Kidney (tissue), 14 donors: Measurements from ENCODE around the gene COQ4. TPM values are rescaled to one million over a fixed set of nuclear protein-coding genes. Genes with fewer than 3 reads are reported as not detected.

Source experiments
- DNase-seq, 5 donors: peaks; one replicate each; pipeline ENCODE4 v3.0.0-alpha.2; 2013 to 2020
- FAIRE-seq: peaks from 2 replicates; lab custom pipeline; 2012; peaks lifted over from hg19 to GRCh38; lab: Jason Lieb, UNC
- H3K27ac ChIP-seq, 2 donors: one replicate each; pipeline ENCODE4 v1.7.0; 2013; ENCODE audit warnings: low read depth in 2 of 2, low read length in 2 of 2, inconsistent platforms in 1 of 2
- H3K27me3 ChIP-seq: one replicate; pipeline ENCODE4 v1.7.1; 2013; ENCODE audit warnings: low read length, inconsistent platforms; ENCODE audit not compliant: control insufficient read depth, insufficient read depth
- H3K36me3 ChIP-seq, 3 donors: one replicate each; pipeline versions ENCODE4 v1.7.0 to v1.7.1; 2013; ENCODE audit warnings: low read length in 3 of 3, control low read depth in 1 of 3, inconsistent platforms in 1 of 3; ENCODE audit not compliant: insufficient read depth in 3 of 3, control insufficient read depth in 2 of 3
- H3K4me1 ChIP-seq, 3 donors: one replicate each; pipeline versions ENCODE4 v1.7.0 to v1.7.1; 2013; ENCODE audit warnings: low read length in 3 of 3, inconsistent platforms in 1 of 3, low read depth in 1 of 3; ENCODE audit not compliant: control insufficient read depth in 2 of 3, insufficient read depth in 2 of 3
- H3K4me3 ChIP-seq, 3 donors: one replicate each; pipeline versions ENCODE4 v1.7.0 to v1.8.1; 2013; ENCODE audit warnings: low read length in 3 of 3, control low read depth in 1 of 3, inconsistent platforms in 1 of 3
- H3K9ac ChIP-seq, 3 donors: one replicate each; pipeline versions ENCODE4 v1.7.0 to v1.7.1; 2013; ENCODE audit warnings: low read length in 3 of 3, control low read depth in 1 of 3, inconsistent platforms in 1 of 3
- H3K9me3 ChIP-seq, 3 donors: one replicate each; pipeline versions ENCODE4 v1.7.0 to v1.7.1; 2013; ENCODE audit warnings: low read length in 3 of 3, control low read depth in 1 of 3, inconsistent platforms in 1 of 3; ENCODE audit not compliant: control insufficient read depth in 2 of 3, insufficient read depth in 1 of 3
- intact Hi-C: fragments of 100-400 bp; cut with DNase I; formaldehyde crosslinking; loops from one replicate; pipeline ENCODE4 v1.11.1; 2022
- polyA plus RNA-seq: library from polyadenylated mRNA; stranded (reverse); fragments of 350-450 nt; fragmentation: Illumina TruSeq; extraction: RNeasy Lipid Tissue Mini Kit (QIAGEN cat#74804); gene quantifications from one replicate; pipeline ENCODE4 v1.2.3, GENCODE V29; 2014; ENCODE audit warnings: low read depth, low replicate concordance; ENCODE audit not compliant: insufficient read depth
- total RNA-seq: library from RNA; stranded (reverse); fragmentation: NEBNext Ultra II Directional; extraction: Animal tissue kit (Norgen Biotek cat#: 25700); gene quantifications from one replicate; pipeline ENCODE4 v1.2.1, GENCODE V29; 2021
- TF ChIP-seq, protein P1 (sequence below): IDR thresholded peaks from 3 replicates; pipeline ENCODE4 v1.5.1; 2012; ENCODE audit warnings: mild to moderate bottlenecking, moderate library complexity, borderline replicate concordance; ENCODE audit not compliant: insufficient read depth; ENCODE audit errors: extremely low read depth
- donor health status: control.
- donor health status: control.
- donor health status: control.
- donor health status: control.
- donor health status: control.
- donor health status: DM: yes; HTN: yes; CAD: no.
- donor health status: Normal renal cell carcinoma (clear cell type).

The COQ4 gene
- total and polyA plus RNA-seq, 2 donors from 2014 or later: 59.7 to 111 TPM

DNA sequence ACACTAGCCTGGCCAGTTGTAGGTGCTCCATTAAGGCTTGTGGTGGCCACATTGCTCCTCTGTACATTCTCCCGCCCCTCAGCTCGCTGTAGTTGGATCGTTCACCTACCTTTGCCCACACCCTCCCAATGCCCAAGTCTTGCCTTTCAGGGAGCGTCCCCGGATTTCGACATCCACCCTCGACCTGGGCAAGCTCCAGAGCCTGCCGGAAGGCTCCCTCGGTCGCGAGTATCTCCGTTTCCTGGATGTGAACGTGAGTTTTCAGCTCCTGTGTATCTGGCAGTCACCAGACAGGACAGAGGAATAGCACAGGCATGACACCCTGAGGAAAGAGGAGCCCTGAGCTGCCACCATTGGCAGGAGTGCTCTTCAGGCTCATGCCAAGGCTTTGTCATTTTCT, 3.0 kb downstream of the COQ4 start:
- intact Hi-C loops: no loop called here
- H3K4me1 ChIP-seq: peaks cover 0 to 18% (median 11%) of the 10 kb centered on the region in 3 donors
- H3K4me3 ChIP-seq: no peak overlapping the region
- TF ChIP-seq, protein P1, sequence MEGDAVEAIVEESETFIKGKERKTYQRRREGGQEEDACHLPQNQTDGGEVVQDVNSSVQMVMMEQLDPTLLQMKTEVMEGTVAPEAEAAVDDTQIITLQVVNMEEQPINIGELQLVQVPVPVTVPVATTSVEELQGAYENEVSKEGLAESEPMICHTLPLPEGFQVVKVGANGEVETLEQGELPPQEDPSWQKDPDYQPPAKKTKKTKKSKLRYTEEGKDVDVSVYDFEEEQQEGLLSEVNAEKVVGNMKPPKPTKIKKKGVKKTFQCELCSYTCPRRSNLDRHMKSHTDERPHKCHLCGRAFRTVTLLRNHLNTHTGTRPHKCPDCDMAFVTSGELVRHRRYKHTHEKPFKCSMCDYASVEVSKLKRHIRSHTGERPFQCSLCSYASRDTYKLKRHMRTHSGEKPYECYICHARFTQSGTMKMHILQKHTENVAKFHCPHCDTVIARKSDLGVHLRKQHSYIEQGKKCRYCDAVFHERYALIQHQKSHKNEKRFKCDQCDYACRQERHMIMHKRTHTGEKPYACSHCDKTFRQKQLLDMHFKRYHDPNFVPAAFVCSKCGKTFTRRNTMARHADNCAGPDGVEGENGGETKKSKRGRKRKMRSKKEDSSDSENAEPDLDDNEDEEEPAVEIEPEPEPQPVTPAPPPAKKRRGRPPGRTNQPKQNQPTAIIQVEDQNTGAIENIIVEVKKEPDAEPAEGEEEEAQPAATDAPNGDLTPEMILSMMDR: no peak
- no peaks in the 10 kb centered on the region for H3K27me3 ChIP-seq
- H3K9ac ChIP-seq: no peak overlapping the region
- DNase-seq (no peak), FAIRE-seq (no peak)
- H3K36me3 ChIP-seq: peaks cover 6 to 19% (median 16%) of the 10 kb centered on the region in 3 donors
- H3K27ac ChIP-seq: no peak overlapping the region
- no peaks in the 10 kb centered on the region for H3K9me3 ChIP-seq

DNA sequence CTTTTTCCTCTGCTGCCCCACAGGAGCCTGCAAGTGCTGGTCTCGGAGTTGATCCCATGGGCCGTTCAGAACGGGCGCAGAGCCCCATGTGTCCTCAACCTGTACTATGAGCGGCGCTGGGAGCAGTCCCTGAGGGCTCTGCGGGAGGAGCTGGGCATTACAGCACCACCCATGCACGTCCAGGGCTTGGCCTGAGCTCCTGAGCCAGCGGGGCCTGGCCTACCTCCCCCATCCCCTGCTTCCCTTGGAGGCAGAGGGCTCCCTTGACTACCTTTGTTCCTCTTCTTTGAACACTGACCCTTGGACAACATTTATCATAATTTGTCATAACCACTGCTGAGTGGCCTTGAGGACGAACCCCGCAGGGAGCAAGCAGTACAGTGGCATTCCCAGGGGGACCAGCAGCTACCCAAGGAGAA, 10.8 kb downstream of the COQ4 start:
- Histone ChIP-seq H3K27me3 (no peaks in the 10 kb centered on the region), H3K4me1 (no peaks in the 10 kb centered on the region), H3K9me3 (no peaks in the 10 kb centered on the region), H3K4me3 (no peak overlapping the region), H3K27ac (no peak overlapping the region), H3K9ac (no peak overlapping the region), H3K36me3 (peaks cover 0 to 5% (median 0%) of the 10 kb centered on the region in 3 donors)
- DNase-seq (peak in 1 of 5 donors; percentile 15), FAIRE-seq (no peak)
- intact Hi-C loops: no loop called here
- TF ChIP-seq, protein P1: no peak

DNA sequence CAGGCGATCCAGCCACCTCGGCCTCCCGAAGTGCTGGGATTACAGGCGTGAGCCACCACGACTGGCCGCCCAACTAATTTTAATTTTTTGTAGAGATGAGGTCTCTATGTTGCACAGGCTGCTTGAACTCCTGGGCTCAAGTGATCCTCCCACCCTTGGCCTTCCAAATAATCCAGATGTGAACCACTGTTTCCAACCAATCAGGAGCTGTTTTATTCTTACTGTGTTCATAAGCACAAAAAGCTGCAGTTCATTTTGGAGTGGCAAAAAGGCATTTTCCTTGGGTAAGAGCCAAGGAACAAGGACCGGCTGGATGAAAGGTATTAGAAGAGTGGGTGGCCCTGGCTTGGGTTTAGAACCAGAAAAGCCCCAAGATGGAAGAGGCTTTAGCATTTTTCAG, 12.5 kb downstream of the COQ4 start:
- FAIRE-seq (no peak), DNase-seq (no peak)

More for the DNA sequence above, 12.5 kb downstream of the COQ4 start:
- H3K4me3 ChIP-seq: no peak overlapping the region
- H3K4me1 ChIP-seq: peaks cover 0 to 4% (median 0%) of the 10 kb centered on the region in 3 donors
- H3K9me3 ChIP-seq: no peaks in the 10 kb centered on the region
- peaks cover 0 to 5% (median 0%) of the 10 kb centered on the region in 3 donors for H3K36me3 ChIP-seq
- H3K9ac ChIP-seq: no peak overlapping the region
- intact Hi-C loops: no loop called here
- TF ChIP-seq, protein P1: no peak
- no peaks in the 10 kb centered on the region for H3K27me3 ChIP-seq
- H3K27ac ChIP-seq: no peak overlapping the region
